ENCODE results near the gene BCO1.
A peak's percentile ranks its signal among the peaks of the same experiment; 100 is the strongest.

Gene BCO1

DNA sequence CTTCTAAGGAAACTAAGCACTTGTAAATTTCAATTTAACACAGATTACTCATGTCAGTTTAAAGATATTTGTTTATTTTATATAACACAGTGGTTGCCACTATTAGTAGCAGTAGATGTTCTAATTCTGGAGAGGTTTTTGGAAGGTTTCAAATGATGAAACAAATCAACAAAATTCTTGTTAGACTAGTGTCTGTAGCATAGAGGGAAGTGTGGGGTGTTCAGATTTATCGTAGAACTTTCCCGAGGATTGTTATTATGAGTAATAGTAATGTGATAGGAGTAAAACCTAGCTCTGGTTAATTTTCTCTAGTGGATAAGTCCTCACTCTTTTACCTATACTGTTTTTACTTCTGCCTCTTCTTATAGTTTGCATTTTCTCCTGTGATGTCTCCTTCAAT is 82.5 kb downstream of the BCO1 start:
- DNase-seq = no peak

DNA sequence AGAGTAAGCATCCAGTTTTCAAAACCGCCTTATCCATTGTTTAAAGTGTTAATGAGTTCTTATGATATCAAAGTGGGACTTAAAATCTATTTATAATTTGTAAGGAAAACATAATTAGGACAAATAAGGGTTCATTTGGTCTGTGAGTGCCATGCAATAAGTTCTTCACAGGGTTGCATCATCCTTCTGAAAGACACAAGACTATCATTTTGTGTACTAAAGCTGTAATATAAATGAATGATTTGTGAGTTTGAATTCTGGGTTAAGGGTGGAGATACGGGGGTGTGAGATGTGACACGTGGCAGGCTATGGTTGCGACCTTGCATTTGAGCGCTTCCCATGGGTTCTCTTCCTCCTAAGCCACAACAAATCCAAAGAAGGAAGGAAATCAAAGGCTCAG is 83.0 kb downstream of the BCO1 start:
- no peak for DNase-seq

DNA sequence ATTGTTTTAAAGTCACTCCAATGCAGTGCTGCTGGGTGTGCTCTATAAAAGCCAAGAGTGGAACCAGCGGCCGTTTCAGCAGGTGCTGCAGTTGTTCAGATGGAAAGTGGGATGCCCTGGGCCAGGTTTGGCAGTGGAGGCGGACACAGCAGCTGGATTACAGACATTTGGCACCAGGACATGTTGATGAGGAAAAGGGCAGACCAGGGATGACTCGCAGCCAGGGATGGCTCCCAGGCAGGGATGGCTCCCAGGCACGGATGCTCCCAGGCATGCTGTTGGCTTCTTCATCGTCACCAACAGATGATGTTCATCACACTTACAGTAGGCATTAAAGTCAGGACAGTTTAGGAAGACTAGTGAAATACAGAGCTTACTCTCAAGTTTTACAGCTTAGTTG is 86.3 kb downstream of the BCO1 start:
- DNase-seq = peak; percentile 8

DNA sequence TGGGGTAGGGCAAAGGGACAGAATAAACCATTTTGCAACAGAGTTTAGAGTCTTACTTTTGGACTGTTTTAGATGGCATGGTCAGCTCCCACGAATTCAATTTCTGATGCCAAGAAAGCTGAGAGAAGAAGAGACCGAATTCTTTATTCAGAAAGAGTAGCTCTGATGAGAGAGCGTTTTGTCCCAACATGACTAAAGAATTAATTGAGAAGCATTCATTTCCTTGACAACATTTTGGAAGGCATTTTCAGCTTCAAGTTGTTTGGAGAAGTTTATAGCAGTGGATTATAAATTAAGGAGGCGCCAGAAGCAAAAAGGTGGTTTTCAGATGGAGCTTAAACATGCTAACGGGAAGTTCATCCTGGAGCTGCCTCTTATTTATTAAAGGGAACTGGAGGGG is 88.5 kb downstream of the BCO1 start:
- no peak for DNase-seq

DNA sequence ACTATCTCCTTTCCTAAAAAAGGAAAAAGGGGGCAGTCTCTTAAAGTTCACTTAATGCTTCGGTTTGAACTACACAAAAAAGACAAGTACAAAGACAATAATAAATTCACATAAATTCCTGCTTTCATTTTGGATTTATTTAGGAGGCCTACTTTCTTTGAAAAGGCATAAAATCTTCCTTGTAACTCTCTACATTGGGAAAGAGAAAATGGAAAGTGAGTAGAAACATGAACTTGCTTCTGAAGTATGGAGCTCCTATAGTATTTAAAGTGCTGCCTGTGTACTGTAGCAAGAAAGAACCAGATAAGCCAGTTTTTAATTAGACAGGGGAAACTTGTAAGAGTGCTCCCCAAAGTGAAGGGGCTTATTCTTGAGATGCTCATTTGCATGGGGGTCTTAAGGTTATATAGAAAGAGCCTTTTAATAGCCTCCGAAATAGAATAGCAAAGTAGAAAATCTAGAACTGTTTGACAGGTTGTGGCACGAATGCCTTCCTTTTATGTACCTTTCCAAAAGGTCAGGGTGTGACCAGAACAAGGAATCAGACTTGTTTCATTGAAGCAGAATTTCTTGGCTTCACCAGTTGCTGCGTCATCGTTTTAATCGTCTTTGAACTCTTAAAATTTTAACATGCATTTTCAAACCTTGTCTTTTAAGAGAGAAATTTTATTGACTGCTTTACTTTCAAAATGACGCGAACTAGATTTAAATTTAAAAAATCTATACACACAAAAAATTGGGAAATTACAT is 89.1 kb downstream of the BCO1 start:
- no peak for DNase-seq

DNA sequence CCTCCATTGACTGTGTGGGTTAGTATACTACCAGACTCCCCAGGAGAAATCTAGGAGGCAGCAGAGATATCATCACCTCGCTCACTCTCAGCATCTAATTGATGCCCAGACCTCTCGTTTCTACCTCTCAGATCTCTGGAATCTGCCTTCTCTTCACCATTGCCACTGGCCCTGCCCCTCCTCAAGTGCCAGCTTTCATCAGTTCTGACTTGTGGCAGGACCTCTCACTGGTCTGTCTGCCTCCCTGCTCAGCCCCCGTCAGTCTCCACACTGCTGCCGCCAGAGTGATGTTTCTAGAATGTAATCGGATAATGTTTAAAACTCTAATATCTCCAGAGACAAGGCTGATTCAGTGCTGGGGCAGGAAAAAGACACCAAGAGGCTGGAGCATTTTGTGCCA is 91.5 kb downstream of the BCO1 start:
- no peak for DNase-seq

DNA sequence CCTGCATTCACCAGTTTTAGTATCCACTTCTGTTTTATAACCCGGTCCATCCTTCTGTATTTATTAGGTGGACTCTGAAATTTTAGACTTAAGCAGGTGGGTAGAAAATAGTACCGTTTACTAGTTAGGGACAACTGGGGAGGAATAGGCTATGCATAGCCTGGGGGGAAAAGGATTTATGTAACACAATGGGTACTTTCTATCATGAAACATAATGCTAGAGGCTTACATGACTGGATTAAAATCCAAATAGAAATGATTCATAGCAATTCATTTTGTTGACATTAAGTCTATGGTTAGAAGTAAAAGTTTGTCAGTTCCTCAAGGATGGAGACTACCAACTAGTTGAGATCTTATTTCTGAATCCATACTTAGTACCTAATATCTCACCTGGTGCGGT is 94.9 kb downstream of the BCO1 start:
- no peak for DNase-seq

DNA sequence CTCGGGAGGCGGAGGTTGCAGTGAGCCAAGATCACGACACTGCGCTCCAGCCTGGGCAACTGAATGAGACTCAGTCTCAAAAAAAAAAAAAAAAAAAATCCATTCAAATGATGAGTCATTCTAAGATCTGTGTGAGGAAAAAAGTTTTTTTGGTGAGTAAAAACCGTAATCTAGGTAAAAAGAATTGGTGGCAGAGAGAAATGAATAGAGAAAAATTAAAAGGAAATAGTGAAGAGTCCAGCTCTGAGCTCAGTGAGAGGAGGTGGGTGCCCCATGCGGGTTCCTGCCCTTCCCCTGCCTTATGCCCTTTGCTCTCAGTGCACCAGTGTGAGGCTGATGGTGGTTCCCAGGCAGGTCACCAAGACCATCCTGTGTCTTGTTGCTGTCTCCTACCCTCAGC is 97.2 kb downstream of the BCO1 start:
- DNase-seq = no peak

DNA sequence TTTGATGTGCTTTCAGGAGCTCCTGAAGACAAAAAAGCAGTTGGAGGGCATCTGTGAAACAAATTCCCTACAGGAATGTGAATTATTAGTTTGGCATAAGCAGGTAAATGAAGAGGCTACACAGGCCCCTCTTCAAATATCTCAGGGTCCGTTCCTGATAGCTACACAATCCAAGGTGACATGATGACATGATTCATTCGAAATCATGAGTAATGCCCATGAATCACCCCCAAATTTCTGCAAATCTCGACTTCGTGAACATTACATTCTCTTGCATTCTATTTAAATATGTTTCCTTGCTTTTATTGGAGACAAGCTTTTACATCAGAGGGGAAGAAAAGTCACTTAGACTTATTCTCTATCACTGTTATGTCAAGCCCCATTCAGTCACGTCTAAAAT is 98.6 kb downstream of the BCO1 start:
- DNase-seq = no peak

All from fibroblast of skin of back (primary cell).